DMS153 (cell line): ENCODE data around the gene C18orf63.

ENCODE experiments used
- DNase-seq: peaks from one replicate; lab custom pipeline; 2025; lab: John Stamatoyannopoulos, UW

The C18orf63 gene

GRCh38 chr18:74376523-74376922 lies 60.9 kb downstream of the C18orf63 start:
- DNase-seq: no peak

DNA sequence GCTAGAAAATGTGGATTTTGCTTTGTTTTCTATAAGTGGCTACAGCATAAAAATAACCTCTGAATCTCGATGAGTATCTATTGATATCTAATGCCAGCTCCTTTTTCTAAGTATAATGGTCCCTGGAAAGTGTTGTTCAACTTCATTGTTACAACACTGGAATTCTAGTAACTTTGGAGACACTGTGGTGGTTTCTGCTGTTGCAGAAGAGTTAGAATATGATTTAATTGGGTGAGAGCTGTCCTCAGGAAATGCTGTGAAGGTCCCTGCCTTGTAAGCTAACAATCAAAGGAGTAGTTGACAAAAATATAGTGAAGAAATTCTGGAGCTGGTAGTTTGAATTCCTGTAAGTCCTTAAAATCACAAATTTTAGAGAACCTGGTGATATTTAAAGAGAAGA lies 62.1 kb downstream of the C18orf63 start:
- DNase-seq: no peak

DNA sequence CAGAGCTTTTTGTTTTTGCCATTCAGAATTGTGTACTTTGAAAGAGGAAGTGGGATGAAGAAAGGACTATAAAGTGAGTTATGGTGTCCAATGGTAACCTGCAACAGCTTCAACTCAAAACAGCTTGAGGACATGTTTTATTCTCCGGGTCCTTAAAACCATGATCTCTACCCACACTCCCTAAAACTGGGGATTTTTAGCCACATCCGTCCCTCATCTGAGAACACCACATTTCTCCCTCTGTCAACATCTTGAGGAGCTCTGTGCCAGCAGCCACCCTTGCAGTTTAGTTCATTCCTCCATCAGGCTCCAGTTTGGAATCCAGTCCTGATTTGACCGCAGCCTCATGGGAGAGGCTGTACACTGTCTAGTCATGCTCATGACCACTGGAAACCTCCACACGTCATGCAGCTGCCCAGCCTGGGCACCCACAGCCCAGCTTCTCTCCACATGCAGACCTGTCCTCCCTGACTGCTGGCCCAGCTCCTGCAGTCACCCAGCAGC lies 62.6 kb downstream of the C18orf63 start:
- DNase-seq: no peak

- no peak for DNase-seq
Observed at GRCh38 chr18:74380916-74381315, 65.3 kb downstream of the C18orf63 start.

- no peak for DNase-seq
Observed at GRCh38 chr18:74381621-74382295, 66.1 kb downstream of the C18orf63 start.

DNA sequence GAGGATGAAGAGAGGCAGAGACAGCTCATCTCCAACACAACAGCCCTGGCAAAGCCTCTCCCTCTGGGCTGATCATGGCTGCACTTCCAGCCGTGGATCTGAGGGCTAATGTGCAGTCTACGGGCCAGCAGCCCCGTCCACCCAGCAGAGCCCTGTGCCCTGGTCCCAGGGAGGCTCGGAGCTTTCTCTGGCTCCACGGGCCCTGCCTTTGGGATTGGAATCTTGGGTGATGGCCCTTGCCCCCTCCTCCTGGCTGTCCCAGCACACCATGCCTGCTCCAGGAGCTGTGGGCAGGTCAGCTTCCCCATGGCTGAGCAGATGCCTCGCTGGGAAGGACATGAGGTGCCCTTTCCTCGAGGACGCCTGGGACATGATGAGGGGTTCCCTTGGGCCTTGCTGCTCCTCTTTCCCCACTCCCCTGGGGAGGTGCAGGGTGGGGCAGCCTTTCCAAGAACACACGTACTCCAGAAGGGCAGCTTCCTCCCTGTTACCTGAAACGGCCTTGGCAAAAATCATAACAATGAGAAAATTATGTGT lies 66.9 kb downstream of the C18orf63 start:
- no peak for DNase-seq

DNA sequence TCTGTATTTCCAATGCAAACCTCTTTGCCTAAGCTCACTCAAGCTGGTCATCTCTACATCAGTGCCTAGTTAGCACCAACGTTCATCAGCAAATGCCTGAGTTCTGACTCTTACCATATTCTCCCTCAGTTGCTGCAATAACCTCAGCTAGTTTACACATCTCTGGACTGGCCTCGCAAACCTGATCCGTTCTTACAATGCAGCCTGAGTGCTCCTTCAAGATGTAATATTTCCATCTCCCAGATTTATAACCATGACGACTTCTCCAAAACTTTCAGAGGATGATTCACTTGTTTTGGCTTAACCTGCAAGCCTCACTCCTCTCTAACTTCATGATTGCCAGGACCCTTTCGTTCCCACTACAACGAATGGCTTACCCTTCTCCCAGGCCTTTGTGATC lies 71.7 kb downstream of the C18orf63 start:
- DNase-seq: no peak

DNA sequence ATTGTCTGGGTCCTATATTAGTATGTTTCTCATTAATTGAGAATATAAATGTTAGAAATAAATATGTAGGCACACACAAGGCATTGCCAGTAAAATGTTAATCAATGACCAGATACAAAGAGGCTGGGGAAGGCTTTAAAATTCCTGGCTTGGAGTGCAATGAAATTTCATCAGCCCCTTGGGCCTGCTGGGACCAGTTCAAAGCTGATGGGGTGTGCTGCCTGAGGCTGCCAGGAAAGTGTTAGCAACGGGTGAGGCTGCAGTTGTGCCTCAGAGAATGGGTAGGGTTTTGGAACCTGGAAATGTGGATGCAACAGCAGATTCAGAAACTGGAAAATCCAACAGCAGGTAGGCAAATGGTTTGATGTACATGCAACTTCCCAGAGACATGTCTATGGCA lies 72.6 kb downstream of the C18orf63 start:
- DNase-seq: no peak

DNA sequence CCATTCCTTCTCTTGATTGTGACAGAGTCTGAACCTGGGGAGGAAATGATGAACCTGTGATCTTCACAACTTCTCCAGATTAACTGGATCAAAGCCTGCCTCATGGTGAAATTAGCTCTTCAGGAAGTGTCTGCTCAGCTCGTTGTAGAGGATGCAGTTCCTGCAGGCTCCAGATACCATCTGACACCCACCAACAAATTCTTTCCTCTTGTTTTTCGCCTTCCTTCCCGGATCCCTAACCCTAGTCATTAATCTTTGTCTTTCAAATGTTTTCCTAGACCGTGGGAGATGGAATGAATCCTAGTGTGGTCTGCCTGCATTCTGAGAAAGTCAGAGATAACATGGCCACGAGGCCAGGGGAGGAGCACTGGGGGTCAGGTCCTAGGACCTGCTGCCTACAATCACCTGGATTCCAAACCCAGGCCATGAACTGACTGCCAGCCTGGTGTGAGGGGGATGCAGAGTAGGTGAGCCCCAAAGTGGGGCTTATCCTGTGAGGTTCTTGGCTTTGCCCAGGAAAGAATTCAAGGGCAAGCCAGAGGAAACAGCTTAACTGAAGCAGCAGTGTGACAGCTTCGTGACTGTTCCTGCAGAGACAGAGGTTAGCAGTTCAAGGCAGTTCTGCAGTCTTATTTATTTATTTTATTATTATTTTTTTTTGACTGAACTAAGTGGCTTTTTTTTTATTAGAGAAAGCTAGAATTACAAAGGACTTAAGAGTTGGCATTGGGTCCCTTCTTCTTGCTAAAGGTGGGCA lies 73.7 kb downstream of the C18orf63 start:
- no peak for DNase-seq

GRCh38 chr18:74389991-74390390 lies 74.4 kb downstream of the C18orf63 start:
- no peak for DNase-seq

DNA sequence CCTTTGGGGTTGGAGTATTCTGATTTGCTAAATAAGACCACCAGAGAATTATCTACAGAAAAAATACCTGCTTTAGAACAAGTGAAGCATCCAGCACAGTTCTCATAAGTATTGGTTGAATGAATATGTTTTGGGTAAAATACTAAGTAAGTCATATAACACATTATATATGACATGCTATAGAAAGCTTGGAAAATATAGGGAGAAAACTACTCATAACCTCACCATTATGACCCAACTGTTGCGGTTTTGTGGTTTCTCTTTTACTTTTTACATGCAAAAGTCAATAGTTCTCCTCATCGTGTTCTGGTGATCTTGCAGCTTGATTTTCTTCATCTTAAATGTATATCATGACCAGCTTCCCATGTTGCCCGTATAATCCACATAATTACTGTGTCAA lies 75.3 kb downstream of the C18orf63 start:
- no peak for DNase-seq

DNA sequence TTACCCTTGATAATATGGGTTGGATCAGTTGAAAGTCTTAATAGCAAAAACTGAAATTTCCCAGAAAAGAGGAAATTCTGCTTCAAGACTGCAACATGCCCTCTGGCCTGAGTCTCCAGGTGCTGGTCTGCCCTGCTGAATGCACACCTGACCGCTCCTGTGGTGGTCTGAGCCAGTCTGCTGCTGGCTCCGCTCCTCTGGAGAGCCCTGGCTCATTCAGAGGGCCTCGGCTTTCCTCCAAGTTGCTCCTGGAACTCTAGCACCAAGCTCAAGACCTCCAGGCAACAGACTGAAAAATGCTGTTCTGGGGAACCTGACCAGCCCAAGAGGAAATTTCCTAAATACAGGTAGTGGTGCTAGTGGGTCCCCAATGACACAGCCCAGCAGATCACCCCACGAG lies 76.7 kb downstream of the C18orf63 start:
- DNase-seq: no peak

GRCh38 chr18:74395006-74395405 lies 79.4 kb downstream of the C18orf63 start:
- DNase-seq: no peak

DNA sequence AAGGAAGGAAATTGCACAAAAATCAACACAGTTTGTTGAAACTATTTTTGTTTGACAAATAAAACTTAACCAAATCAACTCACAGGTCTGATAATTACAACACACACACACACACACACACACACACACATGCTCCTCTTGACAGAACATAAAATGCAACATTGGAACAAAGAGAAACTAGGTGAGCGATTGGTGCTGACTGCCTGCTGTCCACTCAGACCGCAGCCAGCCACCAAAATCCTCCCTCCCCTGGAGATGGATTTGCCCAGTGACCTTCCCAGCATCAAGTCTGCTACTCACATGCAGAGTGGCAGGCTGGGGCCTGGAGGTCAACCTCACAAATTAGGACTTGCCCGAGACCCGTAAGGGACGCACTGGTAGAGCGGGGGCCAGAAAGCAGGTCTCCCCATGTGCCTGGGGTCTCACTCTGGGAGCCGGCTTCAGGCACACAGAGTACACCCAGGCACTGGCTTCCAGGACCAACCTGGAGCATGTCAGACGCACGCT lies 80.1 kb downstream of the C18orf63 start:
- DNase-seq: no peak

GRCh38 chr18:74396171-74397169 lies 80.8 kb downstream of the C18orf63 start:
- DNase-seq: no peak

DNA sequence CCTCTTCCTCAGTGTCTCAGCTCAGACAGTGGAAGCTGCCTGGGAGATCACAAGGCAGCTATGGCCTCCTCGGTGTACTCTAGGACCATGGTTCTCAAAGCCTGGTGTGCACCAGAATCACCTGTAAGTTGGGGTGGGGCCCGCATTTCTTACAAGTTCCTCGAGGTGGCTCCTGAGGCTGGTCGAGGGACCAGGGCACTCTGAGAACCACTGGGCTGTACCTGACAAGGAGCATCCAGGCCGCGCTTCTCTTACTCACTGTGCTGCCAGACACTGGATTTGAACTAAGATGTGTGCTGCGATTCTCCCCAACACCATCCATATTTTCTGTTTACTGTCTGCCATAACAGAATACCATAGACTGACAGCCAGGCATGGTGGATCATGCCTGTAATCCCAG lies 81.9 kb downstream of the C18orf63 start:
- DNase-seq: no peak

DNA sequence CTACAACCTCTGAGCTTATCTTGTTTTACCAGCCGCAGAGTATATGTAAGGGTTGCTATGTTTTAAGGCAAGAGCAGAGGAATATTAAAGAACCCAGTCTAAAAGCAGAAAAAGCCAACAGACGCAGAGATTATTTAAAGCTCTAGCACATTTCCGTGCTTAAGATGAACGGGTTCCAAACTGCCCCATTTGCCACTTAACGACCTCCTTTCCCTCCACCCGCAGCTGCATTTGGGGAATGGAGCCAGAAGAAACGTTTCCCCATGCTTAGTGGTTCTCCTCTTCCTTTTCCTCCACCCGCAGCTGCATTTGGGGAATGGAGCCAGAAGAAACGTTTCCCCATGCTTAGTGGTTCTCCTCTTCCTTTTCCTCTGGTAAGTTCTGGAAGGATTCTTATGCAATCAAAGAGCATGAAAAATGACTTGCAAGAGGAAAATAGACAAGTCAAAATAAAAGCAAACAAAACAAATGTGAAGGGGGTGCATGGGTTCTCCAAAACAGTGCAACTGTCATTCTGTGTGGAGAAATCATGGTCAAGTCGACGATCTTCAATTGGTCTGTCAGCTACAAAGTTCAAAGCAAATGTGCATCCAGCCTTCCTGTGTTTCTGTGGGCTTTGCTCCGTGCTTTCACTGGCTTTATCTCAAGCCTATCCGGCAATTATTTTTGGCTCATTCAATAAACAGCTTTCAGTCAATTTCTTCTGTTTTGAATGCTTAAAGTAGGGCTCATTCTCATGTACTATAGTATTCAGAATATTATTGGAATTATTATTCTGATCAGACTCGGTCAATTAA lies 83.7 kb downstream of the C18orf63 start:
- DNase-seq: no peak

DNA sequence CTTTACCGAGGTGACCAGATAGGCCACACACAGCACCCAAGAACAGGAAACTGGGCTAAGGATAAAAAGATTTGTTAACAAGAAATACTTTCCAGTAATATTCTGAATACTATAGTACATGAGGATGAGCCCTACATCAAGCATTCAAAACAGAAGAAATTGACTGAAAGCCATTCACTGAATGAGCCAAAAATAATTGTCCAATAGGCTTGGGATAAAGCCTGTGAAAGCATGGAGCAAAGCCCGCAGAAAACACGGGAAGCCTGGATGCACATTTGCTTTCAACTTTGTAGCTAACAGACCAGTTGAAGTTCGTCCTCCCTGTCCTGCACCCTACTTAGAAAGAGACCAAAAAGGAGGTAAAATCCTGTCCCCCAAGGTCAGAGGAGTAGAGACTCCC lies 85.2 kb downstream of the C18orf63 start:
- no peak for DNase-seq

DNA sequence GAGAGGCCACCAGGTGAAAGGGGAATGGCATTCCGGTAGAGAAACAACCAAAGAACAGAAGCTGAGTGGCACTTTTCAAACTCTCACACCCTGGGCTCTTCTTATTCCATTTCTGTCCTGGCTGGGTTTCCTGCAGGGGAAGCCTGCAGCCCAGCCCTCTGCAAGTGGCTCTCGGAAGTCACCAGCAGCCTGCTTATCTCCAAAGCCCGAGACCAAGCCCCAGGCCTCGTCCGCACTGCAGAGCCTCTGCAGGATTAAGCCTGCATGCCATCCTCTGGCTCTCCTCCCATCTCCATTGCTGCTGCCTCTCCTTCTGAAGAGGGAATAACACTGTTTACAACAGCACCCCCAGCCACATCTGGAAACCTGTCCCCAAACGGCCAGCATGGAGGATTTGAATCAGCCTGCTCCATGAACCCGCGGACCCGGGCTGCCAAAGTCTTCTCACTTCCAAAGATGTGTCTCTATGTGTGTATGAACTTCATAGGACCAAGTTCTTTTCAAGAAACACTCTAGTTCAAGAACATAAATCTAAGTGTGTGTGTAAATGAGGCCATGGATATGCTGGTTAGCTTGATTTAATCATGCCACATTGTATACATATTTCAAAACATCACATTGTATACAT lies 87.3 kb downstream of the C18orf63 start:
- no peak for DNase-seq

- DNase-seq: no peak
Observed at GRCh38 chr18:74407888-74408287, 92.2 kb downstream of the C18orf63 start.
